NT2/D1 (cell line): ENCODE measurements around the gene ZCCHC8.

Experiments used
- SUZ12 ChIP-seq: IDR thresholded peaks from 2 replicates; pipeline ENCODE4 v1.6.1; 2011; ENCODE audit not compliant: insufficient read length, insufficient read depth; ENCODE audit errors: extremely low read depth
- YY1 ChIP-seq: IDR thresholded peaks from 2 replicates; pipeline ENCODE4 v1.6.1; 2011; ENCODE audit not compliant: insufficient read length, insufficient read depth
- ZNF274 ChIP-seq: IDR thresholded peaks from 2 replicates; pipeline ENCODE4 v1.6.1; 2011; ENCODE audit warnings: mild to moderate bottlenecking, low read depth, low read length

GRCh38 chr12:122460641-122461040 is 40.1 kb downstream of the ZCCHC8 start:
- TF ChIP-seq YY1 (no peak), ZNF274 (no peak), SUZ12 (no peak)
